IPS-NIHi11 (cell line): Measurements from ENCODE around the gene CHMP6.
A peak's percentile ranks its signal among the peaks of the same experiment; 100 is the strongest.

Experiments
- DNase-seq: peaks from one replicate; pipeline ENCODE4 v3.0.0; 2012; ENCODE audit warnings: mixed read lengths, low spot score

CHMP6 gene

DNA sequence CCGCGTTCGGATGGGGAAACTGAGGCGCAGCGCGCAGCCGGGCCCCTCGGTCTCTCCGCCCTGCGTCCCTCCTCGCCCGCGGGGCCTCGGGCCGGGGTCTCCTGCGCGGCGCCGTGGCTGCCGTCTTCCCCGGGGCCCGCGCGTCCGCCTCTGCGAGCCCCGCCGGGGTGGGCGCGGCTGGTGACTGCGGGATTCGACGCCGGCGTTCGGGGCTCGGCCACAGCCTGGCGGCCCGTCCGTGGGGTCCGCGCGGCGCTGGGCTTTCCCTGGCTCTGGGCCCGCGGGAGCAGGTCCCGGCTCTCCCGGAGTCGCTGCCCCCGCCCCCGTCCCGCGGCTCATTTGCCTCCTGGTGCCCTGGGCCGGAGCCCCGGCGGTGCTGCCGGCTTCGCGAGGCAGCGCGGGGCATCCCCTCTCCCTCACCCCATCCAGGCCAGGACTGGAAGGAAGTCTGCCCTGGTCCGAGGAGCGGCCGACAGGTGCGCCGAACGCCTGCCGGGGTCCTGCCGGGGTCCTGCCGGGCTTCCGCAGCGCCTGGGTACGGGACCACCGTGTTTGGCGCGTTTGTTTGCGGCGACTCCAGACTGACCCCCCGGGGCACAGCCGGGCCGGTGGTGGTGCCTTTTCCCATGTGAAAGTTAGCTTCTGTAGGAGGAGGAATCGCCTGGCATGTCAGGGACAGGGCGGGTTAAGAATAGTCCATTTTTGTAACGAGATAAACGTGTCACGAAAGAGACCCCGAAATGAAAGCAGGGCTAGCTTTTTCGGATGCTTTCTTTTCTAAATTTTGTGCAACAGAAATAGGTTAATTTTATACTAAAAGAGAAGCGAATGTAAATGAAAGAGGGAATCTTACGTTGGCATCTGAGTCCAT, 671 bp downstream of the CHMP6 start:
- peak; percentile 73 for DNase-seq

DNA sequence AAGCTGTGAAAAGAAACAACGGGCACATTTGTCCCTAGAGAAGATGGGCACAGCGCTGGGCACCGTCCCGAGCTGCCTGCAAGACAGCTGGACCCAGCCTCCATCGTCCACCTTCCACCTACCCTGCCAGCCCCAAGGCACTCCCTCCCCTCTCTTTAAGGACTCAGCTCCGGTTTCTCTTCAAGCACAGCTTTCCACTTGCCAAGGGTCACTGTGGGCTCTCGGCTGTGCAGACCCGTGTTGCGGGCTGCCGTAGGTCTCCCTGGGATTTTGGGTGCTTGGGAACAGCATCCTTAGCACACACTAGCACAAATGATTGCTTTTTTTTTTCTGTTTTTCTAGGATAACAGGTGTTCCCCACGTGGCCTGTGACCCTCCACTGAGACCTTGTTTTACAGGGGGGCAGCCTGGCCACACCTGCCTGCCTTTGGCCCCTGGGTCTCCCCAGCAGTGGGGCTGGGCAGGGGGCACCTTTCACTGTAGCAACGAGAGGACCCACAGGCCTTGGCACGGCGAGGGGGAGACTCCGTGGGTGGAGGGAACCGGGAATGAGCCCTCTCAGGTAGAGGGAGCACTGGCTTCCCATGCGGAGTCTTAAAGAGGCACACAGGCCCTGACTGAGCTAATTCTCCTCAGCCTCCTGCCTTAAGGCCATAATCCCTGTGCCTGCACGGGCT, 1.4 kb downstream of the CHMP6 start:
- DNase-seq, result no peak

- no peak for DNase-seq
Observed at GRCh38 chr17:80995131-80995530, 3.5 kb downstream of the CHMP6 start.

- no peak for DNase-seq
Observed at GRCh38 chr17:80996422-80997305, 5.0 kb downstream of the CHMP6 start.

DNA sequence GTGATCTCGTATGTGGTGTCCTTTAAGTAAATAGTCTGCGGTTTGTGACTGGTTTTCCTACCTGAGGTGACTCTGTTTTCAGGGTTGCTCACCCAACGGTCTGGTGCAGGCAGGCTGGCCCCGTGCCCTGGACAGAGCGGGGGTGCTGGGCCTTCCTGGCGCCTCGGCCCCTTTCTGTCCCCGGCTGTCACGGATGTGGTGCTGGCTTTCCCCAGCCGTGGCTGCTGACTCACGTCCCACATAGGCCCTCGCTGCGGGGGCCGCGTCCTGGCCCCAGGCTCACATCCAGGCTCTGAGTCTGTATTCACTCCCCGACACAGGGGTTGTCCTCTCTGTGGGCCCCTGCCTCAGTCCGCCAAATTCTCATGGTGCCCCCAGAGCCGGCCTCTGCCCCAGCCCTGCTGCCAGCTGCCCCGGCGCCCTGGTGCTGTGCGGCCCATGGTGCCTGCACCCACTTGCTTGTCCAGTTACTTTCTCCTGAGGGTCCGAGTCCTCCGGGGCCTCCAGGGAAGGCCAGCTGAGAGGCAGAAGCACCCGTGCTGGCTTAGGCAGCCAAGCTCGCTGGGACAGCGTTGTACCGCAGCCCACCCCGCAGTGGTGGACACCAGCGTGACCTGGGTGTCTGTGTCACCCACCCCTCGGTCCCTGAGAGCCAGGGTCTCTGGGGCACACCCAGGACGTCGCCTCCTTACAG, 5.9 kb downstream of the CHMP6 start:
- DNase-seq, result no peak

- no peak for DNase-seq
Observed at GRCh38 chr17:80998118-80998747, 6.6 kb downstream of the CHMP6 start.

DNA sequence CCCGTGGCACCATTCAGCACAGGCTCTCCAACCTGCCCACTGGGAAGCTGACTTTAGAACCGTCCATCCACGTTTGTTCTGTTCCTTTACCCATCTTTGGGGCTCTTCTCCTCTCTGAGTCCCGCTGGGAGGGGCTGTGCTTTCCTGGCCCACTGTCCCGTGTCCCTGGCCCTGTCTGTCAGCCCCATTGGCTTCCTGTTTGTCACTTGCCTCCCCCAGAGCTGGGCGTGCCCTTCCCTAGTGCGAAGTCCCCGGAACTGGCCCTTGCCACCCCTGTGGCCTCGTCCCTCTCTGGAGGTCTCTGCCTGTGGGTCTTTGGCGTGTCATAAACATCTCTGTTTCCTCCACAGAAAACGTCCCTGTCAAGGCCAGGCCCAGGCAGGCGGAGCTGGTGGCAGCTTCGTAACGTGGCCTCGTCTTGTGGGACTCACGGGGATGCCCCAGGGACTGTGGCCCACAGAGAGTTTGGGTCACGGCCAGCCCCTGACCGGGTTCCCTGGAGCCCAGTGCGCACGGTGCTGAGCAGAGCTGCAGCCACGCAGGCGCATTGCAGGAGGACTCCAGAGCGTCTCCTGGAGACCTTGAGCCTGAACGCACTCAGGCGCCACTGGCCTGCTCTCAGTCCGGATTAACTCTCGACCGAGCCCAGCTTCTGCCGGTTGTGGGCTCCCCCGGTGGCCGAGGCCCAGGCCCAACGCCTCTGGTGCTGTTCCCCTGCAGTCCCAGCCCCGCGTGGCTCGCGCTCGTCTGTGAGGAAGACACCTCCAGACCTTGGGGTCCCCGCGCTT, 7.3 kb downstream of the CHMP6 start:
- no peak for DNase-seq

DNA sequence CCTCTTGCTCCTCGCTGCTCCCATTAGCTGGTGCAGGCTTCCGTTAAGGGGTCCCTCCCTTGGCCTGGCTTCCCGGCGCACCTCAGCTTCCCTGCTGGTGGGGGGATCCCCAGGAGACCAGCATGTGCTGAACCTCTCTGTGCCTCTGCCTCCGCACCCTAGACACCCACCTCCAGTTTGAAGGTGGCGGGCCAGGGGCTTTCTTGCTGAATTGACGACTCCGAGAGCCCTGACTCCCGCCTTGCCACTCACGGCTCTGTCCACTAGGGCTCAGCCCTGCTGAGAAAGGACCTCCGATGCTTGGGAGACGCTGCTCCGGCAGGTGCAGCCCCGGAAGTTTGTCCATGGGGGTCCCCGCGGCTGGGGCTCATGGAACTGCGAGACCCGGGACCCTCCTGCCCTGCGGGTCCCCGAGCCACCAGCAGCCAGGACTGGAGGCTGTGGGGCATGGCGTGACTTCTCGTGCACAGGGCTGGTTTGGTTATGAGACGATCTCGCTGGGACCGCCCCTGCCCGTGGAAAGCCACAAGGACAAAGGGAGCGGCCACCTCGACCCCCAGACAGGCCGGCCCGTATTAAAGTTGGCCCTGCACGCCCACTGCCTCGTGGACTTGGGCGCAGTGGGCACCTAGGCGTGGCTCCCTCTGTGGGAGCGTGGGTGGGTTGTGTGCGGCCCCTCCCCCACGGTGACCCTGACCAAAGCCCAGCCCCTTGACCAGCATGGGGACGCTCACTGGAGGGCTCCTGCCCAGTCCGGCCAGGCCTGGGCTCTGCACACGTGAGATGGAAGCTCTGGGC, 8.1 kb downstream of the CHMP6 start:
- no peak for DNase-seq

GRCh38 chr17:81000334-81000630, 8.6 kb downstream of the CHMP6 start:
- DNase-seq, result no peak

GRCh38 chr17:81000631-81001357, 9.2 kb downstream of the CHMP6 start:
- DNase-seq, result no peak

DNA sequence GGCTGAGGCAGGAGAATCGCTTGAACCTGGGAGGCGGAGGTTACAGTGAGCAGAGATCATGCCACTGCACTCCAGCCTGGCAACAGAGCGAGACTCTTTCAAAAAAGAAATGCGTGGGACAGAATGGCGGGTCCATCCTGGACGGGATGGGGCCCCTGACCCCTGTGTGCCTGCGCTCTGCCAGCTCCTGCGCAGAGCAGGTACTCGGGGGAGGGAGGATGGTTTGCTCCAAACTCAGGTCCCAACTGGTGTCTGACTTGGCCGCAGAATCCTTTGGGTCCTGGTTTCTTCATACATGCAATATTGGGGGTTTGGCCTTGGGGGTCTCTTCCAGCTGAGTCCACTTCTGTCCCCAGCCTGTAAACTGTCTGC, 10.4 kb downstream of the CHMP6 start:
- no peak for DNase-seq

GRCh38 chr17:81002409-81003361, 11.0 kb downstream of the CHMP6 start:
- DNase-seq, result no peak

- DNase-seq, result peak; percentile 84
Observed at GRCh38 chr17:81003711-81004475, 12.3 kb downstream of the CHMP6 start.

- no peak for DNase-seq
Observed at GRCh38 chr17:81006891-81007290, 15.2 kb downstream of the CHMP6 start.

GRCh38 chr17:81008140-81008539, 16.5 kb downstream of the CHMP6 start:
- no peak for DNase-seq

- DNase-seq, result no peak
Observed at GRCh38 chr17:81009136-81009535, 17.5 kb downstream of the CHMP6 start.

GRCh38 chr17:81010935-81011334, 19.3 kb downstream of the CHMP6 start:
- DNase-seq, result no peak
